ENCODE data around the gene RNF220. TPM values are rescaled to one million over a fixed set of nuclear protein-coding genes. Genes with fewer than 3 reads are reported as not detected.

The RNF220 gene
- total RNA-seq, 4 donors from 2014 or later = 22.0 to 94.3 (median 49.4) TPM

DNA sequence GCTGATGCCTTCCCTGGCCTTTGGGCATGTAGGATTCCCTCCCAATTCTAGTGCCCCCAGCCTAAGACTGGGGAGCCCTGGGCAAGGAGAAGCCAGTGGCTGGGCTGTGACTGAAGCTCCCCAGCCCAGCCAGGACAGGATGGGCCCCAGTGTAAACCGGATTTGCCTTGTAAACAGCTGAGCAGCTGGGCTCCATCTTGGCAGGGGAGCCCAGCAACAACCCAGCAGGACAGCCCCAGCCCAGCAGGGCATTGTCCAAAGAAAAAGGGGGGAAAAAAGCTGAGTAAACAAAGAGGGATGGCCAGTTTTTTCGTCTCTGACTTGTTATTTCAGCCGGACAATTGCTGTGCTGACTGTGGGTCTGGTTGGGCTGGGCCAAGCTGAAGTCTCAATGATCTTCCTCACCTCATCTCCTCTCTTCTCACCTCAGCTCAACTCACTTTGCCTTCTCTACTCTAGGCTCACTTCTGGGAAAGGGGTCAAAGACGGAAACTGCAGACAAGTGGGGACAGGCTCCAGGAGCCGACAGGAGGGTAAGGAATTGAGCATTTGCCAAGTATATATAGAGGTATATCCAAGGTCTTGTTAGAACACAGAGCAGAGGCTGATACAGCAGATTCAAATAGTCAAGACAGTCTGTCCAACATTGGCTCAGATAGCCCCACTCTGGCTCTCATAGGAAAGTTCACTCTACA is 171.5 kb downstream of the RNF220 start:
- DNase-seq = no peak
- Histone ChIP-seq H3K4me1 (no peaks in the 10 kb centered on the region), H3K36me3 (no peaks in the 10 kb centered on the region)

DNA sequence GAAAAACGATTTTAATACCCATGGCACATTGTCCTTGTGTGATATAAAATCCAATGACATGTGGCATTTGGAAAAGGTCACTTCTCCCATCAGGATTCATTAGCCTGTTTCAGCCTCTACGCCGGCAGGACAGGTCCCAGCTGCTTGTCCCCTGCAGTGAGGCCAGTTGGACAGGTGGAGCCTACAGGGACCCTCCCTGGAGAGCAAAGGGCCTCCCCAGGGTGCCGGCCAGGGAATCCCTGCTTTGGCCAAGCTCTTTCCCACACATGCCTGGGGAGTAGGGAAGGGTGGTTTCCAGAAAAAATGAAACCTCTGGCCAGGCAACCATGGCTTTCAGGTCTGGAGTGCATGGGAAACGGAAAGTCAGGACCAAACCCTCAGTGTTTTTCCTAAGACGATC is 176.2 kb downstream of the RNF220 start:
- Histone ChIP-seq H3K27ac (no peak overlapping the region), H3K4me1 (peaks cover 0 to 7% of the 10 kb centered on the region in 2 donors), H3K9me3 (no peaks in the 10 kb centered on the region), H3K27me3 (no peaks in the 10 kb centered on the region), H3K4me3 (no peak overlapping the region), H3K36me3 (no peaks in the 10 kb centered on the region)
- no peak for TF ChIP-seq POLR2A (IDR thresholded peaks at IDR 0.05)
- TF ChIP-seq, protein P1, sequence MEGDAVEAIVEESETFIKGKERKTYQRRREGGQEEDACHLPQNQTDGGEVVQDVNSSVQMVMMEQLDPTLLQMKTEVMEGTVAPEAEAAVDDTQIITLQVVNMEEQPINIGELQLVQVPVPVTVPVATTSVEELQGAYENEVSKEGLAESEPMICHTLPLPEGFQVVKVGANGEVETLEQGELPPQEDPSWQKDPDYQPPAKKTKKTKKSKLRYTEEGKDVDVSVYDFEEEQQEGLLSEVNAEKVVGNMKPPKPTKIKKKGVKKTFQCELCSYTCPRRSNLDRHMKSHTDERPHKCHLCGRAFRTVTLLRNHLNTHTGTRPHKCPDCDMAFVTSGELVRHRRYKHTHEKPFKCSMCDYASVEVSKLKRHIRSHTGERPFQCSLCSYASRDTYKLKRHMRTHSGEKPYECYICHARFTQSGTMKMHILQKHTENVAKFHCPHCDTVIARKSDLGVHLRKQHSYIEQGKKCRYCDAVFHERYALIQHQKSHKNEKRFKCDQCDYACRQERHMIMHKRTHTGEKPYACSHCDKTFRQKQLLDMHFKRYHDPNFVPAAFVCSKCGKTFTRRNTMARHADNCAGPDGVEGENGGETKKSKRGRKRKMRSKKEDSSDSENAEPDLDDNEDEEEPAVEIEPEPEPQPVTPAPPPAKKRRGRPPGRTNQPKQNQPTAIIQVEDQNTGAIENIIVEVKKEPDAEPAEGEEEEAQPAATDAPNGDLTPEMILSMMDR (IDR thresholded peaks at IDR 0.05) = no peak
- intact Hi-C loops (cut with DNase I; ENCODE audit: low total_unique reads) = no loop called here
- no peak for DNase-seq

More for the DNA sequence above, 171.5 kb downstream of the RNF220 start:
- Histone ChIP-seq H3K27me3 (no peaks in the 10 kb centered on the region), H3K9me3 (no peaks in the 10 kb centered on the region), H3K27ac (no peak overlapping the region), H3K4me3 (no peak overlapping the region)
- intact Hi-C loops (cut with DNase I; ENCODE audit: low total_unique reads) = no loop called here
- TF ChIP-seq, protein P1 (IDR thresholded peaks at IDR 0.05) = no peak
- TF ChIP-seq POLR2A (IDR thresholded peaks at IDR 0.05) = no peak

DNA sequence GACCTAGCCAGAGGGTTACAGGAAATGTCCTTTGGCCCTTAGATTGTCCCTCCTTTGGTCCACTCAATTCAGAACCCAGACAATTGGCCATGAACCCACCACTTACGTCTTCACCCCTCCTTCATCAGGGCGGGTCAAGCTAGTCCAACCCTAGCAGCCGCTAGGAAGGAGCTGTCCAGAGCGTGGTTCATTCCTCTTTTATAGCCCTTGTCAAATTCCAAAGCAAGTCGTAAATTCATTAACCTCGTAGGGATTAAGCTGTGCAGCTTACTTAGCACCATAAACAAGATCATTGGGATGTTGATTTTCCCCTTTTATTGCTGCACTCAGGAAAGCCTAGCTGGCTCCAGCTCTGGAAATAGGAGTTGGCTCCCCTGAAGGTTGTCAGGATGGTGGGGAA is 179.1 kb downstream of the RNF220 start:
- DNase-seq = no peak
- Histone ChIP-seq H3K27me3 (no peaks in the 10 kb centered on the region), H3K27ac (no peak overlapping the region), H3K9me3 (no peaks in the 10 kb centered on the region), H3K4me3 (no peak overlapping the region), H3K36me3 (no peaks in the 10 kb centered on the region), H3K4me1 (peaks cover 0 to 7% of the 10 kb centered on the region in 2 donors)
- no peak for TF ChIP-seq POLR2A (IDR thresholded peaks at IDR 0.05)
- TF ChIP-seq, protein P1 (IDR thresholded peaks at IDR 0.05) = no peak
- intact Hi-C loops (cut with DNase I; ENCODE audit: low total_unique reads) = no loop called here

DNA sequence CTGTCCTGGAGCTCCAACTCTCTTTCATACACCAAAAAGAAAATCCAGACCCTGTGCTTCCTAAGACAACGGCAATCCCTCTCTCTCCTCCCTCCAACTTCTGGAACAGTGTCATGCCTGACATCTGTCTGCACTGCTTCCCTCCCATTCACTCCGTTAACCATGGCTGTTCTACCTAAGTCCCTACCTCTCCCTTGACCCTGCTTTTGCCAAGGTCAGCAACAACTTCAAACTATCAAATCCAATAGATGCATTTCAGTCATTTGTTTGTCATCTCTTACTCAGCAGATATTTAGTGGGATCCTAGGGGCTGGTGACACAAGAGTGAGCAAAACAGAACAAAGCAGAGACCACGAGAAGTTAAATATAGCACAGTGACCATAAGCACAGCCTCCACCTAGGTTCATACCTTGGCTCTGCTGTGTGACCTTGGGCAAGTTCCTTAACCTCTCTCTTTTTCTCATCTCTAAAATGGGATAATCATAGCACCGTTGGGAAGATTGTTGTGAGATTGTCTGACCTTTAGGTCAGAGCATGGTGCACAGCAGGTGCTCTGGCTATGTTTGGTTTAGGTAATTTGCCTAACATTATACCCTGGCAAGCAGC is 180.4 kb downstream of the RNF220 start:
- Histone ChIP-seq H3K36me3 (no peaks in the 10 kb centered on the region), H3K4me3 (no peak overlapping the region), H3K27me3 (no peaks in the 10 kb centered on the region), H3K4me1 (peaks cover 0 to 7% of the 10 kb centered on the region in 2 donors), H3K9me3 (no peaks in the 10 kb centered on the region), H3K27ac (no peak overlapping the region)
- intact Hi-C loops (cut with DNase I; ENCODE audit: low total_unique reads) = no loop called here
- no peak for DNase-seq
- TF ChIP-seq, protein P1 (IDR thresholded peaks at IDR 0.05) = no peak
- no peak for TF ChIP-seq POLR2A (IDR thresholded peaks at IDR 0.05)

DNA sequence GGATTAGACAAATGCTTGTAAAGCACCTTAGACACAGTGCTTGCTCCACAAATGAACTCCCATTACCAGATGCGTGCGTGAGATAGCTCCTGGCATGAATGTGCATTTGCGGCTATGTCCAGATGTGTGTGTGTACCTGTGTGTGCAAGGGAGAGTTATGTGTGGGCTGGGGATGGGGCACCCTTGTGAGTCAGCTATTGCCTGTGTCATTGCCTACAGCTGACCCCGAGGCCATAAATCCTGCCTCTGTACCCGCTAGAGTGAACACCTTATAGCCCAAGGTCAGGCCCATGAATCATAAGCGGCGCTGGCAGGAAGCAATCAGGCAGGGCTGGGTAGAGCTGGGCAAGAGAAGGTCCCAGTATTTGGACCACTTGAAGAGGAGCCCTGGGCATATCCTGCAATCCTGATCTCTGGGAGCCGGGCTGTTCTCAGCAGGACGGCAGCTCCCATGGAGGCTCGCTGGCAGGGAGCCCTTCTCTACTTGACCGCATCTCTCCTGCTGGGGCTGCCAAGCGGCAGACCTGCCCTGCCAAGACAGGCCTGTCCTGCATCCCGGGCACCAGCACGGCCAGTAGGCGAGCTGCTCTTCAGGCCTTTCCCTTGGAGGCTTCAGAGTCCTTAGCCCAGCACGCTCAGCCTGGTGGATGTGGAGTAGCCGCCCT is 182.9 kb downstream of the RNF220 start:
- no peak for DNase-seq
- no peaks in the 10 kb centered on the region for H3K9me3 ChIP-seq
- no peaks in the 10 kb centered on the region for H3K27me3 ChIP-seq
- intact Hi-C loops (cut with DNase I; ENCODE audit: low total_unique reads) = no loop called here
- H3K4me1 ChIP-seq = peaks cover 0 to 7% of the 10 kb centered on the region in 2 donors
- TF ChIP-seq POLR2A (IDR thresholded peaks at IDR 0.05) = no peak
- H3K4me3 ChIP-seq = no peak overlapping the region
- no peak overlapping the region for H3K27ac ChIP-seq
- H3K36me3 ChIP-seq = no peaks in the 10 kb centered on the region

All from uterus (tissue), 4 donors.